ENCODE measurements around the gene NGEF. TPM values are rescaled to one million over a fixed set of nuclear protein-coding genes. Genes with fewer than 3 reads are reported as not detected.

Gene NGEF
- total and polyA plus RNA-seq, 9 of the 15 experiments (the other 6 are each of a cell fraction or from before 2014, with no cell fraction given) = 0.07 to 0.17 (median 0.09) TPM; not detected in 6

DNA sequence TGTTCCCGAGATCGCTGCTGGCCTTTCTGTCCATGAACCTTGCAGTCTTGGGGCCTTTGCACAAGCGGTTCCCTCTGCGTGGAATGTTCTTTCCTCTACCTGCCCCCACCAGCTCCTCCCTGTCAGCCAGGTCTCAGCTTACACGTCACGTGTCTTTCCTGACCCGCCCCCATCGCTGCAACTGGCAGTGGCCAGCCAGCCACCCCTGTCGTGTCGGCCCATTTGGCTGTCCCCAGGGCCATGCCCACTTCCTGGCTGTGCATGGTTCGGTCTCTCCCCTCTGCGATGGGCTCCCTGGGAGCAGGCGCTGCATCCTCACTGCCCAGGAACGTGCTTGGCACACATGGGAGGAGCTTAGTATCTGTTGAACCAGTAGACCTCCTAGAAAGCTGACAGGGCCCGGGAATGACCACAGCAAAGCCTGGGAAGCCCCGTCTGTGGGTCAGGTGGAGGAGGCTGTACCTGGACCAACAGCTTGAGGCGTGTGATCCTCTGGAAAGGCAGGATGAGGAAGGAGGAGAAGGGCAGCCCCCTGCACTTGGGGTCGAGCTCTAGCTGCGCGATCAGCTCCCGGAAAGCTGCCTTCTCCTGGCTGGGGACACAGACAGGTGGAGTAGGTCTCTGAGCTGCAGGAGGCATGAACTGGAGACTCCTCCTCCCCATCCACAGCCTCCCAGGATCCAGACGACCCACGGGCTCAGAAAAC lies 122.0 kb downstream of the NGEF start (continued):
- TF ChIP-seq, protein P1, sequence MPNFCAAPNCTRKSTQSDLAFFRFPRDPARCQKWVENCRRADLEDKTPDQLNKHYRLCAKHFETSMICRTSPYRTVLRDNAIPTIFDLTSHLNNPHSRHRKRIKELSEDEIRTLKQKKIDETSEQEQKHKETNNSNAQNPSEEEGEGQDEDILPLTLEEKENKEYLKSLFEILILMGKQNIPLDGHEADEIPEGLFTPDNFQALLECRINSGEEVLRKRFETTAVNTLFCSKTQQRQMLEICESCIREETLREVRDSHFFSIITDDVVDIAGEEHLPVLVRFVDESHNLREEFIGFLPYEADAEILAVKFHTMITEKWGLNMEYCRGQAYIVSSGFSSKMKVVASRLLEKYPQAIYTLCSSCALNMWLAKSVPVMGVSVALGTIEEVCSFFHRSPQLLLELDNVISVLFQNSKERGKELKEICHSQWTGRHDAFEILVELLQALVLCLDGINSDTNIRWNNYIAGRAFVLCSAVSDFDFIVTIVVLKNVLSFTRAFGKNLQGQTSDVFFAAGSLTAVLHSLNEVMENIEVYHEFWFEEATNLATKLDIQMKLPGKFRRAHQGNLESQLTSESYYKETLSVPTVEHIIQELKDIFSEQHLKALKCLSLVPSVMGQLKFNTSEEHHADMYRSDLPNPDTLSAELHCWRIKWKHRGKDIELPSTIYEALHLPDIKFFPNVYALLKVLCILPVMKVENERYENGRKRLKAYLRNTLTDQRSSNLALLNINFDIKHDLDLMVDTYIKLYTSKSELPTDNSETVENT (CRISPR knock-in tag; IDR thresholded peaks at IDR 0.05) = no peak
- TF ChIP-seq CREBBP (IDR thresholded peaks at IDR 0.05; ENCODE audit: low read depth, low read length) (no peak), ELK3 (CRISPR knock-in tag; IDR thresholded peaks at IDR 0.05) (no peak), ZNF133 (CRISPR knock-in tag; IDR thresholded peaks at IDR 0.05) (no peak)

DNA sequence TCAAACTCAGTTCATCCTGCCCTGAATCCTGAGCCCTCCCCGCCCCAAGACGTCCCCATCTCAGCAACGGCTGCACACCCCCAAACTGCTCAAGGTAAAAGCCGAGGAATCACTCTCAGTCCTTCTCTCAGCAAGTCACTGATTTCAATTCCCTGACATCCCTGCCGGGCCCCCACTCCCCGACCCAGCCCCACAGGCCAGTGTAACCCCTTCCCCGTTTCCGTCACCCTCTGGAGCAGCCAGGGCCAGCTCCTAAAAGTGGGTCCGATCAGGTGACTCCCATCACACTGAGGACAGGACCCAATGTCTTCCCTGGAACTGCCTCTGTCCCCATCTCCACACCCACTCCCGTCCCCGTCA lies 122.5 kb downstream of the NGEF start:
- H4K20me1 ChIP-seq (replicated peaks; ENCODE audit: control insufficient read depth, insufficient read depth, low read length) = no peaks in the 10 kb centered on the region
- no peaks in the 10 kb centered on the region for H3K79me2 ChIP-seq (ENCODE audit: control insufficient read depth, insufficient read depth, low read length)
- FAIRE-seq = no peak
- H3K9ac ChIP-seq (ENCODE audit: insufficient read depth in 1 of 2, low read depth in 2 of 2, low read length in 2 of 2) = peak overlapping the region in 1 of 2 experiments; percentile 81; a peak in 2 of 4 replicates
- DNase-seq (ENCODE audit: extremely low read depth in 1 of 4, low spot score in 3 of 4) = no peak
- 38% methylated on average over 7 of the region's 11 CpGs for WGBS (ENCODE audit: insufficient coverage, low coverage, missing lambda C conversion rate)
- H3K4me2 ChIP-seq (ENCODE audit: insufficient read depth, low read length) = peak overlapping the region; percentile 65
- no peak overlapping the region for H3K27ac ChIP-seq (ENCODE audit: extremely low read depth, low read depth, low read length)
- intact Hi-C loops (cut with micrococcal nuclease) (no loop called here), in situ Hi-C loops (cut with MboI) (no loop called here)
- H3K9me3 ChIP-seq (replicated peaks; ENCODE audit: control insufficient read depth, insufficient read depth, low read depth, low read length) = no peaks in the 10 kb centered on the region
- H3K9me1 ChIP-seq (ENCODE audit: control insufficient read depth, insufficient read depth, low read length) = no peaks in the 10 kb centered on the region
- no peak for ATAC-seq
- H2AFZ ChIP-seq (ENCODE audit: low read depth, low read length) = peak overlapping the region; percentile 76
- CTCF ChIA-PET (ENCODE audit: low intra/inter-chr PET ratio) = no interaction called here
- H3K4me3 ChIP-seq = no peak overlapping the region
- no peaks in the 10 kb centered on the region for H3K36me3 ChIP-seq (ENCODE audit: control insufficient read depth, insufficient read depth, low read length)
- H3K27me3 ChIP-seq (ENCODE audit: control insufficient read depth in 2 of 2, insufficient read depth in 2 of 2, low read length in 2 of 2) = peaks cover 5 to 67% of the 10 kb centered on the region in 2 experiments; a peak in 3 of 5 replicates
- BruUV-seq (replicated peaks) = no TSS peak
- POLR2A ChIA-PET = interaction anchor here (0.5 to 0.7 kb wide), 4 partner anchors 11 to 345 kb away, joined by 3 to 4 read pairs (median 3); no protein-coding TSS in a partner anchor
- peaks cover 5 to 11% of the 10 kb centered on the region in 2 experiments; a peak in 3 of 5 replicates for H3K4me1 ChIP-seq (replicated peaks in 1 of 2; ENCODE audit: control insufficient read depth in 2 of 2, insufficient read depth in 2 of 2, low read length in 2 of 2)
- no peak for TF ChIP-seq BRD9 (IDR thresholded peaks at IDR 0.05; ENCODE audit: low read depth, partially characterized antibody)
- TF ChIP-seq ZNF217 (CRISPR knock-in tag; IDR thresholded peaks at IDR 0.05) = no peak
- no peak for TF ChIP-seq ZNF444 (CRISPR knock-in tag; IDR thresholded peaks at IDR 0.05)
- TF ChIP-seq TRIM28 (IDR thresholded peaks at IDR 0.05) = no peak
- TF ChIP-seq RBM15 (IDR thresholded peaks at IDR 0.05; ENCODE audit: insufficient read depth, low read length) = no peak
- TF ChIP-seq ERF (CRISPR knock-in tag; IDR thresholded peaks at IDR 0.05) = no peak
- TF ChIP-seq RNF2 (IDR thresholded peaks at IDR 0.05) = no peak

Data from K562 (cell line).